Thymus (tissue), 11 donors: Measurements from ENCODE around the gene SNCA. TPM values are rescaled to one million over a fixed set of nuclear protein-coding genes. Genes with fewer than 3 reads are reported as not detected.

ENCODE experiments used
- DNase-seq, 9 donors: peaks; one replicate each; pipeline ENCODE4 v3.0.0-alpha.2; 2013; ENCODE audit warnings: low spot score in 9 of 9, low read depth in 6 of 9, missing footprints in 1 of 9
- H3K27ac ChIP-seq, 2 donors: one replicate each; pipeline ENCODE4 v1.5.1; 2013; ENCODE audit warnings: control low read depth in 1 of 2, low read depth in 1 of 2, low read length in 1 of 2, mild to moderate bottlenecking in 1 of 2, moderate library complexity in 1 of 2
- H3K27me3 ChIP-seq, 2 donors: one replicate each; pipeline ENCODE4 v1.5.1; 2013; ENCODE audit warnings: low read length in 1 of 2; ENCODE audit not compliant: control insufficient read depth in 2 of 2, insufficient read depth in 1 of 2
- H3K36me3 ChIP-seq, 2 donors: one replicate each; pipeline ENCODE4 v1.5.1; 2013; ENCODE audit warnings: low read length in 1 of 2, mild to moderate bottlenecking in 1 of 2, moderate library complexity in 1 of 2; ENCODE audit not compliant: control insufficient read depth in 2 of 2, insufficient read depth in 2 of 2
- H3K4me1 ChIP-seq, 2 donors: one replicate each; pipeline ENCODE4 v1.5.1; 2013; ENCODE audit warnings: low read length in 2 of 2; ENCODE audit not compliant: control insufficient read depth in 2 of 2, insufficient read depth in 2 of 2
- H3K4me3 ChIP-seq, 2 donors: one replicate each; pipeline ENCODE4 v1.5.1; 2013; ENCODE audit warnings: low read length in 2 of 2, control low read depth in 1 of 2, mild to moderate bottlenecking in 1 of 2
- H3K9me3 ChIP-seq, 2 donors: one replicate each; pipeline ENCODE4 v1.5.1; 2013; ENCODE audit warnings: low read length in 1 of 2, mild to moderate bottlenecking in 1 of 2; ENCODE audit not compliant: control insufficient read depth in 2 of 2, insufficient read depth in 1 of 2
- WGBS: extraction: QIAGEN DNeasy Blood & Tissue Kit; methylation state at CpG from one replicate; pipeline ENCODE4 v1.1.7; 2013; 5-methylcytosine and 5-hydroxymethylcytosine counted together
- polyA plus RNA-seq: library from polyadenylated mRNA; stranded (reverse); fragments of 200-250 nt; gene quantifications from one replicate; pipeline ENCODE4 v1.2.3, GENCODE V29; 2013
- total RNA-seq: library from RNA; stranded (reverse); fragments of 120-200 nt; gene quantifications from one replicate; pipeline ENCODE4 v1.2.4, GENCODE V29; 2013
- donor health status: healthy.

The SNCA gene
- total and polyA plus RNA-seq, 2 donors = 7.9 to 14.1 TPM

GRCh38 chr4:89860971-89861370, 24.0 kb upstream of the SNCA start:
- Histone ChIP-seq H3K27me3 (no peaks in the 10 kb centered on the region), H3K36me3 (no peaks in the 10 kb centered on the region), H3K4me3 (no peak overlapping the region), H3K9me3 (peaks cover 0 to 10% of the 10 kb centered on the region in 2 donors), H3K27ac (no peak overlapping the region), H3K4me1 (no peaks in the 10 kb centered on the region)
- DNase-seq = no peak
- WGBS = 99% methylated on average over 5 of the region's 5 CpGs

- 75% methylated on average over 3 of the region's 3 CpGs for WGBS
- Histone ChIP-seq H3K4me3 (no peak overlapping the region), H3K4me1 (no peaks in the 10 kb centered on the region), H3K9me3 (peaks cover 0 to 12% of the 10 kb centered on the region in 2 donors), H3K27ac (no peak overlapping the region), H3K36me3 (no peaks in the 10 kb centered on the region), H3K27me3 (no peaks in the 10 kb centered on the region)
- DNase-seq = no peak
Measured at GRCh38 chr4:89855236-89855635, 18.3 kb upstream of the SNCA start.

DNA sequence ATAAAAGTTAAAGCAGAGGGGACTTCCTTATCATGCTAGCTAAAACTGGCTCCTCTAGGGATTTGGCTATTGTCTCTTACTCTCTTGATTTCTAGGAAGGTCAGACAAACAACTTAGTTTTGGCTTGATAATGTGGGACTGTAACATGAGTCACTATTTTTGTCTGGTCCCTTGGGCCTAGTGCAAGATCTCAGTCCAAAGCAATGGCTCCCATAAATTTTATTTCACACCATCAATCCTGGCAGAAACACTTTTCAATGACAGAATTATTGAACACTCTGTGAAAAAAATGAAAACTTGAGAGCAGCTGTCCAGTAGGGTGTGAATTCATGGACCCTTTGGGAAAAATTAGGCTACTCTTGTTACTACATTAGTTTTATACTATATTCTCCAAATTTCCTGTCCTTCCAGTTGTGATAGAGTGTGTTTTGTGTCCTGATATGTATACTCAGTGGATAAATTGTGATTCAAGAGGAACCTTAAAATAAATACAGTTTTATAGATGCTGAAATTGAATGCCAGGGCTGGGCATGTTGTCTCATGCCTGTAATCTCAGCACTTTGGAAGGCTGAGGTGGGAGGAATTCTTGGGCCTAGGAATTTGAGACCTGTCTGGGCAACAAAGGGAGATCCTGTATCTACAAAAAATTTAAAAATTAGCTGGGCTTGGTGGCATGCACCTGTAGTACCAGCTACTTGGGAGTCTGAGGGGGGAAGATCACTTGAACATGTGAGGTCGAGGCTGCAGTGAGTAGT, 10.8 kb upstream of the SNCA start:
- H3K36me3 ChIP-seq = no peaks in the 10 kb centered on the region
- no peak overlapping the region for H3K4me3 ChIP-seq
- 95% methylated on average over 1 of the region's 1 CpG for WGBS
- no peaks in the 10 kb centered on the region for H3K4me1 ChIP-seq
- H3K9me3 ChIP-seq = peaks cover 0 to 7% of the 10 kb centered on the region in 2 donors
- DNase-seq = no peak
- no peaks in the 10 kb centered on the region for H3K27me3 ChIP-seq
- H3K27ac ChIP-seq = no peak overlapping the region

GRCh38 chr4:89839558-89839957, 2.6 kb upstream of the SNCA start:
- Histone ChIP-seq H3K9me3 (no peaks in the 10 kb centered on the region), H3K4me1 (peaks cover 11 to 18% of the 10 kb centered on the region in 2 donors), H3K4me3 (no peak overlapping the region), H3K27ac (no peak overlapping the region), H3K27me3 (peaks cover 8 to 28% of the 10 kb centered on the region in 2 donors), H3K36me3 (no peaks in the 10 kb centered on the region)
- DNase-seq = no peak
- WGBS = 93% methylated on average over 1 of the region's 1 CpG

GRCh38 chr4:89837993-89838390, 1.0 kb upstream of the SNCA start:
- WGBS = under 1% methylated on average over 8 of the region's 8 CpGs
- no peaks in the 10 kb centered on the region for H3K36me3 ChIP-seq
- H3K4me1 ChIP-seq = peaks cover 11 to 18% of the 10 kb centered on the region in 2 donors
- H3K27me3 ChIP-seq = peaks cover 8 to 28% of the 10 kb centered on the region in 2 donors
- no peaks in the 10 kb centered on the region for H3K9me3 ChIP-seq
- peak overlapping the region; percentile 59 to 64 for H3K4me3 ChIP-seq
- no peak overlapping the region for H3K27ac ChIP-seq
- peak in 3 of 9 donors; percentile 8 to 44 (median 13) for DNase-seq

DNA sequence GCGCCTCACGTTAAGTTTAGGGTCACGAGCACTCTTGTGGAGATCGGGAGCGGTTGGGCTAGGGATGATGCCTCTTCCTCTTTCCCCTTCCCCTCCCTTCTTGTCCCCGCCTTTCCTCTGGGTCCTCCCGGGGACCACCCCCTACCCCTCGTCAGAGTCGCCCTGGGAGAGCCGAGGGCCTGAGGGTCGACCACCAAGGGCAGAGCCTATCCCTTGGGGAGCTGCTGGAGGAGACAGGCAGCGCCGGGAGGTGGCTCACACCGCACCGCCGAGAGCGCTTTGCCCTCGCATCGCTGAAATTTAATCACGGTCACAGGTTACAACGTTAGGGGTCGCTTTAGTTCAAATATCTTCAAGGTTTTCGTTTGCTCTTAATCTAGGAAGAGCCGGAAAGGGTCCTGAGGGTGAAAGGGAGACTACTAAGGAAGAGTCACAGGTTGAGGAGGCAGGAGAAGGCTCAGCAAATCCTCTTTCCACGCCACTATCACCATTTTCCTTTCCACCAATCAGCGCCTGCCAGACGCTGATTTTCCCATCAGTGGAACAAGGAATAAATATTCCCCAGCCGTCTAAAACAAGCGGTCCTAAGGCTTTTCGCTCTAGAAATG, 528 bp upstream of the SNCA start:
- peaks cover 8 to 28% of the 10 kb centered on the region in 2 donors for H3K27me3 ChIP-seq
- DNase-seq = peak in 7 of 9 donors; percentile 18 to 67 (median 36)
- under 1% methylated on average over 30 of the region's 30 CpGs for WGBS

DNA sequence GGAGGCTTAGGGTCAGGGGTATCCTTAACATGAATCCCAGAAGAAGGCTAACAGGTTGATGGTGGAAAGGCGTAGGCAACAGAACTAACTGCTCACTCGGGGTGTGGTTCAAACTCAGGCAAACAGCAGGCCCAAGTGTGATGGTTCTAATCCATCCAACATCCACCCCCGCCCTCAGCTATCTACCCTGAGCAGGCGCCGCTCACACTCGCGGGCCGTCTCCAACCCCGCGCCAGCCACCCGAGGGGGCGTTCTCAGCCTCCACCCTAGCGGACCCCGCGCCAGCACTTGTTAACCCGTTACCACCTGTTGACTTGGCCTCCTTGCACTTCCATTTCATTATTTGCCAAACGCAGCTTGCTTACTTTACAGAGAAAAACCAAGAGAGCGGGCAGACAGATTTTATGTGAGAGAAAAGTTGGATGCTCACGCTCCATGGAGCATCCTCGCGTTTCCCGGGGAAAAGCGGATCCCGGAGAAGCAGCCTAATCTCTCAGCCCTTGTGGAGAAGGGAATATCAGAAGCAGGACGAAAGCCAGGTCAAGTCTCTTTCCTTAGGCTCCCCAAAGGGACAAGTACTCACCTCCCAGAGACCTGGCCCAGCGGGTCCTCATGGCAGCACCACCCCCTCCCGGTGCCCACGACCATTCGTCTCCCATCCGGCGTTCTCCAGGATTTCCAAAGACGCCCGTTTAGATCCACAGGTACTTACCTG, 773 bp downstream of the SNCA start:
- H3K4me1 ChIP-seq = peaks cover 11 to 18% of the 10 kb centered on the region in 2 donors

More for the DNA sequence above, 528 bp upstream of the SNCA start:
- H3K4me3 ChIP-seq = peak overlapping the region; percentile 59 to 64
- no peaks in the 10 kb centered on the region for H3K36me3 ChIP-seq
- H3K27ac ChIP-seq = peak overlapping the region in 1 of 2 donors; percentile 26
- peaks cover 11 to 18% of the 10 kb centered on the region in 2 donors for H3K4me1 ChIP-seq
- H3K9me3 ChIP-seq = no peaks in the 10 kb centered on the region

DNA sequence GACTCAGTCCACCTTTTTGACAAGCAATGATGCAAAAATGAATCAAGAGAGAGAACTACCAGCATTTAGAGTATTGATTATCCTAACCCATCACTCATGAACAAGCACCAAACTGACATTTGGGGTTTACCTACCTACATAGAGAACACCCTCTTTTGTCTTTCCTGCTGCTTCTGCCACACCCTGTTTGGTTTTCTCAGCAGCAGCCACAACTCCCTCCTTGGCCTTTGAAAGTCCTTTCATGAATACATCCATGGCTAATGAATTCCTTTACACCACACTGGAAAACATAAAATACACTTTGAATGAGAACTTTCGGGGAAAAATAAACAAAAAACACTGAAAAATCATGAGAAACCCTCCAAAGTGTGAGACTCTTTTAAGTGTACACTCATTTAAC, 1.5 kb downstream of the SNCA start:
- H3K4me1 ChIP-seq = peaks cover 11 to 18% of the 10 kb centered on the region in 2 donors
- H3K4me3 ChIP-seq = no peak overlapping the region
- no peak overlapping the region for H3K27ac ChIP-seq
- no peak for DNase-seq
- 96% methylated on average over 1 of the region's 1 CpG for WGBS
- no peaks in the 10 kb centered on the region for H3K9me3 ChIP-seq
- H3K36me3 ChIP-seq = no peaks in the 10 kb centered on the region
- H3K27me3 ChIP-seq = peaks cover 8 to 28% of the 10 kb centered on the region in 2 donors

More for the DNA sequence above, 773 bp downstream of the SNCA start:
- WGBS = 7% methylated on average over 33 of the region's 33 CpGs
- peak in 3 of 9 donors; percentile 5 to 23 (median 6) for DNase-seq
- no peaks in the 10 kb centered on the region for H3K9me3 ChIP-seq
- peaks cover 8 to 28% of the 10 kb centered on the region in 2 donors for H3K27me3 ChIP-seq
- H3K4me3 ChIP-seq = peak overlapping the region; percentile 59 to 64
- H3K27ac ChIP-seq = no peak overlapping the region
- no peaks in the 10 kb centered on the region for H3K36me3 ChIP-seq
